HL-60 (cell line): Measurements from ENCODE around the gene TRMU.

Source experiments
- TF ChIP-seq, protein P1 (sequence below): IDR thresholded peaks from 2 replicates; pipeline ENCODE4 v1.6.1; 2012; ENCODE audit warnings: low read depth; ENCODE audit not compliant: insufficient replicate concordance
- TF ChIP-seq, protein P2 (sequence below): IDR thresholded peaks from one replicate; pipeline ENCODE4 v1.5.1; 2011; ENCODE audit warnings: low read length, control low read depth, inconsistent platforms; ENCODE audit not compliant: insufficient read depth

DNA sequence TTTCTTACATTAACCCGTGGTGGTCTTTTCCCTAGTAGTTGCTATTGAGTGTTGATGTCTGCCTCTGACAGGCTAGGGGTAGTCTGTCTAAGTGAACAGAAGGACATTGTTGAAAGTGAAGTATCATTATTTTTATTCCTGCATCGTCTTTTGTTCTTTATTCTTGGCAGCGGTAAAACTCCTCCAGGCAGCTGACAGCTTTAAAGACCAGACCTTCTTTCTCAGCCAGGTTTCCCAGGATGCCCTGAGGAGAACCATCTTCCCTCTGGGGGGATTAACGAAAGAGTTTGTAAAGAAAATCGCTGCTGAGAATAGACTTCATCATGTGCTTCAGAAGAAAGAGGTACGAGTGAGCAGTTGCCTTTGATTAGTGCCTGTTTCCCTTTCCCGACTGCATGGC lies 14.6 kb downstream of the TRMU start:
- TF ChIP-seq, protein P1, sequence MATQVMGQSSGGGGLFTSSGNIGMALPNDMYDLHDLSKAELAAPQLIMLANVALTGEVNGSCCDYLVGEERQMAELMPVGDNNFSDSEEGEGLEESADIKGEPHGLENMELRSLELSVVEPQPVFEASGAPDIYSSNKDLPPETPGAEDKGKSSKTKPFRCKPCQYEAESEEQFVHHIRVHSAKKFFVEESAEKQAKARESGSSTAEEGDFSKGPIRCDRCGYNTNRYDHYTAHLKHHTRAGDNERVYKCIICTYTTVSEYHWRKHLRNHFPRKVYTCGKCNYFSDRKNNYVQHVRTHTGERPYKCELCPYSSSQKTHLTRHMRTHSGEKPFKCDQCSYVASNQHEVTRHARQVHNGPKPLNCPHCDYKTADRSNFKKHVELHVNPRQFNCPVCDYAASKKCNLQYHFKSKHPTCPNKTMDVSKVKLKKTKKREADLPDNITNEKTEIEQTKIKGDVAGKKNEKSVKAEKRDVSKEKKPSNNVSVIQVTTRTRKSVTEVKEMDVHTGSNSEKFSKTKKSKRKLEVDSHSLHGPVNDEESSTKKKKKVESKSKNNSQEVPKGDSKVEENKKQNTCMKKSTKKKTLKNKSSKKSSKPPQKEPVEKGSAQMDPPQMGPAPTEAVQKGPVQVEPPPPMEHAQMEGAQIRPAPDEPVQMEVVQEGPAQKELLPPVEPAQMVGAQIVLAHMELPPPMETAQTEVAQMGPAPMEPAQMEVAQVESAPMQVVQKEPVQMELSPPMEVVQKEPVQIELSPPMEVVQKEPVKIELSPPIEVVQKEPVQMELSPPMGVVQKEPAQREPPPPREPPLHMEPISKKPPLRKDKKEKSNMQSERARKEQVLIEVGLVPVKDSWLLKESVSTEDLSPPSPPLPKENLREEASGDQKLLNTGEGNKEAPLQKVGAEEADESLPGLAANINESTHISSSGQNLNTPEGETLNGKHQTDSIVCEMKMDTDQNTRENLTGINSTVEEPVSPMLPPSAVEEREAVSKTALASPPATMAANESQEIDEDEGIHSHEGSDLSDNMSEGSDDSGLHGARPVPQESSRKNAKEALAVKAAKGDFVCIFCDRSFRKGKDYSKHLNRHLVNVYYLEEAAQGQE: no peak
- TF ChIP-seq, protein P2, sequence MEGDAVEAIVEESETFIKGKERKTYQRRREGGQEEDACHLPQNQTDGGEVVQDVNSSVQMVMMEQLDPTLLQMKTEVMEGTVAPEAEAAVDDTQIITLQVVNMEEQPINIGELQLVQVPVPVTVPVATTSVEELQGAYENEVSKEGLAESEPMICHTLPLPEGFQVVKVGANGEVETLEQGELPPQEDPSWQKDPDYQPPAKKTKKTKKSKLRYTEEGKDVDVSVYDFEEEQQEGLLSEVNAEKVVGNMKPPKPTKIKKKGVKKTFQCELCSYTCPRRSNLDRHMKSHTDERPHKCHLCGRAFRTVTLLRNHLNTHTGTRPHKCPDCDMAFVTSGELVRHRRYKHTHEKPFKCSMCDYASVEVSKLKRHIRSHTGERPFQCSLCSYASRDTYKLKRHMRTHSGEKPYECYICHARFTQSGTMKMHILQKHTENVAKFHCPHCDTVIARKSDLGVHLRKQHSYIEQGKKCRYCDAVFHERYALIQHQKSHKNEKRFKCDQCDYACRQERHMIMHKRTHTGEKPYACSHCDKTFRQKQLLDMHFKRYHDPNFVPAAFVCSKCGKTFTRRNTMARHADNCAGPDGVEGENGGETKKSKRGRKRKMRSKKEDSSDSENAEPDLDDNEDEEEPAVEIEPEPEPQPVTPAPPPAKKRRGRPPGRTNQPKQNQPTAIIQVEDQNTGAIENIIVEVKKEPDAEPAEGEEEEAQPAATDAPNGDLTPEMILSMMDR: no peak
